ENCODE results near the gene AARS2. TPM values are rescaled to one million over a fixed set of nuclear protein-coding genes. Genes with fewer than 3 reads are reported as not detected.

AARS2 gene
- total RNA-seq, 1 experiment from 2014 or later: 28.9 TPM

GRCh38 chr6:44257025-44257752 is 56.0 kb downstream of the AARS2 start, which contains the start of gene SLC35B2 (continued):
- peak; percentile 75 for TF ChIP-seq CTCF (IDR thresholded peaks at IDR 0.05)
- TF ChIP-seq ZBTB43 (CRISPR knock-in tag; IDR thresholded peaks at IDR 0.05): no peak
- peak; percentile 99 for TF ChIP-seq USF1 (CRISPR knock-in tag; IDR thresholded peaks at IDR 0.05)
- TF ChIP-seq ZNF219 (CRISPR knock-in tag; IDR thresholded peaks at IDR 0.05; ENCODE audit: borderline replicate concordance): peak; percentile 83; the same call in 1 of the 2 replicates
- peak; percentile 63; the same call in 1 of the 2 replicates for TF ChIP-seq SP1 (CRISPR knock-in tag; conservative IDR thresholded peaks at IDR 0.05)
- TF ChIP-seq FOXP4 (CRISPR knock-in tag; IDR thresholded peaks at IDR 0.05): peak; percentile 59
- peak; percentile 14; the same call in 1 of the 2 replicates for TF ChIP-seq HMGA2 (CRISPR knock-in tag; IDR thresholded peaks at IDR 0.05)
- TF ChIP-seq E2F1 (CRISPR knock-in tag; IDR thresholded peaks at IDR 0.05): 0 out of 2 replicates have a peak, but pooled peaks have one; percentile 12
- peak; percentile 68 for TF ChIP-seq FOXK1 (CRISPR knock-in tag; IDR thresholded peaks at IDR 0.05)
- TF ChIP-seq PREB (CRISPR knock-in tag; IDR thresholded peaks at IDR 0.05; ENCODE audit: borderline replicate concordance): peak; percentile 77; the same call in 1 of the 2 replicates
- TF ChIP-seq EMX1 (CRISPR knock-in tag; IDR thresholded peaks at IDR 0.05): peak; percentile 64; the same call in 1 of the 2 replicates
- 0 out of 2 replicates have a peak, but pooled peaks have one; percentile 11 for TF ChIP-seq ETV6 (CRISPR knock-in tag; IDR thresholded peaks at IDR 0.05)
- peak; percentile 46; the same call in 1 of the 2 replicates for TF ChIP-seq ESRRA (CRISPR knock-in tag; IDR thresholded peaks at IDR 0.05; ENCODE audit: borderline replicate concordance)
- no peak for TF ChIP-seq E2F4 (CRISPR knock-in tag; IDR thresholded peaks at IDR 0.05; ENCODE audit: borderline replicate concordance, low read depth)
- TF ChIP-seq TEAD1 (CRISPR knock-in tag; IDR thresholded peaks at IDR 0.05): peak; percentile 44; the same call in 1 of the 2 replicates
- TF ChIP-seq RELA (CRISPR knock-in tag; IDR thresholded peaks at IDR 0.05; ENCODE audit: borderline replicate concordance): peak; percentile 79
- TF ChIP-seq GRHL2 (CRISPR knock-in tag; IDR thresholded peaks at IDR 0.05; ENCODE audit: insufficient replicate concordance, severe bottlenecking): no peak
